Activated CD8-positive, alpha-beta T cell treated with anti-CD3 and anti-CD28 coated beads for 36 hours (primary cell): ENCODE measurements around the gene MYO1C. TPM values are rescaled to one million over a fixed set of nuclear protein-coding genes. Genes with fewer than 3 reads are reported as not detected.
"Not testable (repeated sequence)": the region's sequence is repeated elsewhere in the genome, so short reads cannot be mapped to it uniquely, and the experiment has no call there.

Source experiments
- ATAC-seq: fragments of 200-7000 bp; cut with Tn5 transposase; one replicate; pipeline ENCODE4 v1.10.0; 2021; ENCODE audit warnings: mild to moderate bottlenecking, moderate library complexity
- CTCF ChIA-PET: fragments of 350-600 bp; sonication (Branson Sonifier 250); formaldehyde crosslinking; loops from one replicate; lab custom pipeline; 2021; ENCODE audit warnings: antibody characterized with exemption; lab: Charles Lee
- POLR2A ChIA-PET: fragments of 350-600 bp; sonication (Branson Sonifier 250); formaldehyde crosslinking; loops from one replicate; lab custom pipeline; 2021; ENCODE audit warnings: antibody characterized with exemption; lab: Charles Lee
- DNase-seq: peaks from one replicate; pipeline ENCODE4 v3.0.0-alpha.2; 2020
- H3K27ac Mint-ChIP-seq: one replicate; pipeline ENCODE4 v1.8.0; 2021; ENCODE audit warnings: mild to moderate bottlenecking, mixed read lengths
- H3K27me3 Mint-ChIP-seq: one replicate; pipeline ENCODE4 v1.8.0; 2021; ENCODE audit warnings: mixed read lengths
- H3K36me3 Mint-ChIP-seq: one replicate; pipeline ENCODE4 v1.8.0; 2021; ENCODE audit warnings: low read depth, mixed read lengths
- H3K4me1 Mint-ChIP-seq: one replicate; pipeline ENCODE4 v1.8.0; 2021; ENCODE audit warnings: low read depth, mixed read lengths
- H3K4me3 Mint-ChIP-seq: one replicate; pipeline ENCODE4 v1.8.0; 2021; ENCODE audit warnings: mild to moderate bottlenecking, moderate library complexity, mixed read lengths
- H3K9me3 Mint-ChIP-seq: one replicate; pipeline ENCODE4 v1.8.0; 2021; ENCODE audit warnings: mixed read lengths
- CTCF ChIP-seq: fragments of 200-600 bp; IDR thresholded peaks from one replicate; pipeline ENCODE4 v1.8.0; 2022; ENCODE audit warnings: antibody characterized with exemption, mild to moderate bottlenecking
- intact Hi-C: fragments of 100-400 bp; cut with micrococcal nuclease; formaldehyde crosslinking; loops from one replicate; pipeline ENCODE4 v1.10.0; 2022
- total RNA-seq, 2 experiments: library from RNA; stranded (reverse); gene quantifications; one replicate each; pipeline ENCODE4 v1.2.3, GENCODE V29; 2021

The MYO1C gene
- total RNA-seq, 2 experiments from 2014 or later: 12.6 to 16.8 TPM

- H3K4me1 Mint-ChIP-seq: peaks cover 48% of the 10 kb centered on the region
- no peak for DNase-seq
- intact Hi-C loops: no loop called here
- TF ChIP-seq CTCF: no peak
- no peak for ATAC-seq
- no peak overlapping the region for H3K4me3 Mint-ChIP-seq
- no peaks in the 10 kb centered on the region for H3K27me3 Mint-ChIP-seq
- H3K27ac Mint-ChIP-seq: no peak overlapping the region
- H3K36me3 Mint-ChIP-seq: peaks cover 20% of the 10 kb centered on the region
- no peaks in the 10 kb centered on the region for H3K9me3 Mint-ChIP-seq
- CTCF ChIA-PET: interaction anchor here (1.4 kb wide), 1 partner anchor 84 kb away, joined by 5 read pairs; no protein-coding TSS in a partner anchor
- POLR2A ChIA-PET: interaction anchor here (0.6 to 1.0 kb wide), 2 partner anchors 10 to 50 kb away, joined by 3 read pairs; no protein-coding TSS in a partner anchor
Observed at GRCh38 chr17:1449412-1449967, 43.0 kb downstream of the MYO1C start.

- ChIA-PET POLR2A (interaction anchor here (0.9 kb wide), 1 partner anchor 8 kb away, joined by 5 read pairs; the partner anchor contains the start of gene CRK), CTCF (interaction anchor here (0.6 to 1.8 kb wide), 2 partner anchors 82 kb away, joined by 3 to 5 read pairs; no protein-coding TSS in a partner anchor)
- intact Hi-C loops: no loop called here
- peaks cover 9% of the 10 kb centered on the region for H3K36me3 Mint-ChIP-seq
- no peaks in the 10 kb centered on the region for H3K9me3 Mint-ChIP-seq
- DNase-seq: no peak
- no peak for ATAC-seq
- H3K4me1 Mint-ChIP-seq: peaks cover 33% of the 10 kb centered on the region
- no peak for TF ChIP-seq CTCF
- H3K27ac Mint-ChIP-seq: no peak overlapping the region
- H3K4me3 Mint-ChIP-seq: no peak overlapping the region
- H3K27me3 Mint-ChIP-seq: no peaks in the 10 kb centered on the region
Observed at GRCh38 chr17:1447052-1447451, 45.4 kb downstream of the MYO1C start.

GRCh38 chr17:1446201-1446600 is 46.3 kb downstream of the MYO1C start:
- CTCF ChIA-PET: interaction anchor here (1.8 kb wide), 1 partner anchor 81 kb away, joined by 5 read pairs; no protein-coding TSS in a partner anchor
- intact Hi-C loops: no loop called here

GRCh38 chr17:1445695-1446094 is 46.8 kb downstream of the MYO1C start:
- CTCF ChIA-PET: interaction anchor here (1.8 kb wide), 1 partner anchor 81 kb away, joined by 5 read pairs; no protein-coding TSS in a partner anchor
- H3K9me3 Mint-ChIP-seq, POLR2A ChIA-PET, intact Hi-C loops, H3K4me3 Mint-ChIP-seq, H3K27ac Mint-ChIP-seq, H3K27me3 Mint-ChIP-seq, DNase-seq, ATAC-seq, H3K36me3 Mint-ChIP-seq: not testable (repeated sequence)
- peaks cover 31% of the 10 kb centered on the region for H3K4me1 Mint-ChIP-seq

More at GRCh38 chr17:1446201-1446600, 46.3 kb downstream of the MYO1C start:
- Mint-ChIP-seq H3K27me3 (no peaks in the 10 kb centered on the region), H3K9me3 (no peaks in the 10 kb centered on the region), H3K4me1 (peaks cover 31% of the 10 kb centered on the region), H3K36me3 (peaks cover 9% of the 10 kb centered on the region), H3K4me3 (no peak overlapping the region), H3K27ac (no peak overlapping the region)
- POLR2A ChIA-PET: no interaction called here
- no peak for DNase-seq
- TF ChIP-seq CTCF: no peak
- ATAC-seq: no peak

- H3K27me3 Mint-ChIP-seq, H3K9me3 Mint-ChIP-seq, H3K36me3 Mint-ChIP-seq, ATAC-seq, intact Hi-C loops, H3K4me3 Mint-ChIP-seq, CTCF ChIA-PET, H3K27ac Mint-ChIP-seq, DNase-seq: not testable (repeated sequence)
- peaks cover 25% of the 10 kb centered on the region for H3K4me1 Mint-ChIP-seq
- POLR2A ChIA-PET: interaction anchor here (0.8 to 1.3 kb wide), 2 partner anchors 10 to 45 kb away, joined by 3 to 4 read pairs; no protein-coding TSS in a partner anchor
Observed at GRCh38 chr17:1442721-1443120, 49.8 kb downstream of the MYO1C start.

- POLR2A ChIA-PET: interaction anchor here (1.3 kb wide), 1 partner anchor 10 kb away, joined by 3 read pairs; no protein-coding TSS in a partner anchor
- no peak for TF ChIP-seq CTCF
Observed at GRCh38 chr17:1442187-1442586, 50.3 kb downstream of the MYO1C start.

More at GRCh38 chr17:1442187-1442586, 50.3 kb downstream of the MYO1C start:
- Mint-ChIP-seq H3K36me3 (peaks cover 5% of the 10 kb centered on the region), H3K4me3 (no peak overlapping the region), H3K4me1 (peaks cover 19% of the 10 kb centered on the region), H3K27me3 (no peaks in the 10 kb centered on the region), H3K27ac (no peak overlapping the region), H3K9me3 (no peaks in the 10 kb centered on the region)
- DNase-seq: no peak
- no peak for ATAC-seq
- CTCF ChIA-PET: no interaction called here
- intact Hi-C loops: no loop called here
